Ovary (tissue), 9 donors: Measurements from ENCODE around the gene DUSP16. TPM values are rescaled to one million over a fixed set of nuclear protein-coding genes. Genes with fewer than 3 reads are reported as not detected.
"Not testable (repeated sequence)": the region's sequence is repeated elsewhere in the genome, so short reads cannot be mapped to it uniquely, and the experiment has no call there.

Experiments used
- DNase-seq, 5 donors: peaks; one replicate each; pipeline ENCODE4 v3.0.0-alpha.2; 2019 to 2020
- H3K27ac ChIP-seq, 2 donors: fragments of 200-600 bp; one replicate each; pipeline versions ENCODE4 v1.5.1 to v1.8.0; 2019 to 2022
- H3K27me3 ChIP-seq: fragments of 200-600 bp; one replicate; pipeline ENCODE4 v1.8.0; 2022
- H3K36me3 ChIP-seq: fragments of 200-600 bp; sonication (generic); one replicate; pipeline ENCODE4 v1.5.1; 2019
- H3K4me1 ChIP-seq: one replicate; pipeline ENCODE4 v1.8.1; 2013; ENCODE audit warnings: mild to moderate bottlenecking, moderate library complexity; ENCODE audit not compliant: insufficient read depth
- H3K4me3 ChIP-seq: fragments of 200-600 bp; sonication (generic); one replicate; pipeline ENCODE4 v1.5.1; 2017
- H3K9me3 ChIP-seq, 2 donors: fragments of 200-600 bp in 1 of 2; sonication (generic) in 1 of 2; one replicate each; pipeline versions ENCODE4 v1.5.1 to v1.8.1; 2013 to 2019; ENCODE audit warnings: mild to moderate bottlenecking in 1 of 2, moderate library complexity in 1 of 2
- EP300 ChIP-seq: sonication (generic); formaldehyde crosslinking; IDR thresholded peaks from one replicate; pipeline ENCODE4 v1.6.1; 2017; ENCODE audit warnings: antibody characterized with exemption
- POLR2A ChIP-seq: fragments of 450-650 bp; IDR thresholded peaks from one replicate; pipeline ENCODE4 v1.6.1; 2017; ENCODE audit warnings: antibody characterized with exemption, mild to moderate bottlenecking, moderate library complexity
- WGBS, 3 donors: extraction: QIAGEN DNeasy Blood & Tissue Kit in 1 of 3; methylation state at CpG; one replicate each; pipeline versions ENCODE4 v1.1.5 to v1.1.7; 2013 to 2017; 5-methylcytosine and 5-hydroxymethylcytosine counted together
- intact Hi-C, 4 donors: fragments of 100-400 bp; cut with DNase I; formaldehyde crosslinking; loops; one replicate each; pipeline versions ENCODE4 v1.11.0 to v1.15.1; 2022 to 2023
- polyA plus RNA-seq, 2 donors: library from polyadenylated mRNA; stranded (reverse); fragments of 200-250 nt in 1 of 2; fragments of 350-450 nt in 1 of 2; fragmentation: Illumina TruSeq in 1 of 2; extraction: RNeasy Lipid Tissue Mini Kit (QIAGEN cat#74804) in 1 of 2; gene quantifications; one replicate each; pipeline ENCODE4 v1.2.3, GENCODE V29; 2013 to 2014
- total RNA-seq, 7 donors: library from RNA; depleted of rRNA in 2 of 7; stranded (reverse); fragments of >200 nt in 2 of 7; fragmentation: NEBNext Ultra II Directional in 3 of 7; extraction: Animal tissue kit (Norgen Biotek cat#: 25700) in 3 of 7; gene quantifications; one replicate each; pipeline versions ENCODE4 v1.1.0 to v1.2.4, GENCODE V29; 2016 to 2023
- TF ChIP-seq, protein P1 (sequence below), 3 donors: fragments of 450-650 bp in 2 of 3; fragments of 200-600 bp in 1 of 3; IDR thresholded peaks; one replicate each; pipeline versions ENCODE4 v1.5.1 to v1.8.0; 2016 to 2022; ENCODE audit warnings: antibody characterized with exemption in 3 of 3, mild to moderate bottlenecking in 1 of 3
- donor health status: DM: no; HTN: no; CAD: no; lungs with moderate emphysema.
- donor health status: DM: no; HTN: no; CAD: no.
- donor health status: Bipolar disorder and iron deficiency.
- donor health status: DM: yes; HTN: yes; CAD: no.
- donor health status: DM: no; HTN: no; CAD: no.
- donor health status: DM: yes; HTN: yes; CAD: no.

Gene DUSP16
- total and polyA plus RNA-seq, 9 donors: 12.5 to 54.0 (median 27.3) TPM

DNA sequence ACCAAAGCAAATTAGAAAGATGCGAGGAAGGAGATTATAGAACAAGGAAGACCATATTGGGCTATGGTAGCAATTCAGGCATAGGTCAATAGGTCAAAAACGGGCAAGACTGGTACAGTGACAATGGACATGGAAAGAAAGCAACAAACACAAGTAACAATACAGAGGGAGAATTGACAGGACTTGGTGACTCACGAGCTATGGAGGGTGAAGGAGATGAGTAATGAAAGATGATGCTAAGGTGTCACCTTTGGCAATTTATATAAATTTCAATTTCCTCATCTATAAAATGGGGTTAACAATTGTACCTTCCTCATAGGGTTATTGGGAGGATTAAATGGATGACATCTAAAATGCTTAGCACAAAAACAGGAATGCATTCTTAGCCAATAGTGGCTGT lies 15.1 kb upstream of the DUSP16 start:
- no peaks in the 10 kb centered on the region for H3K27me3 ChIP-seq
- intact Hi-C loops: no loop called here
- no peaks in the 10 kb centered on the region for H3K36me3 ChIP-seq
- WGBS, 3 donors: 83 to 89% (median 86%) methylated on average over 3 of the region's 3 CpGs
- no peaks in the 10 kb centered on the region for H3K9me3 ChIP-seq
- no peak for DNase-seq
- H3K4me3 ChIP-seq: no peak overlapping the region
- no peak overlapping the region for H3K27ac ChIP-seq
- TF ChIP-seq POLR2A (no peak), EP300 (no peak)
- TF ChIP-seq, protein P1, sequence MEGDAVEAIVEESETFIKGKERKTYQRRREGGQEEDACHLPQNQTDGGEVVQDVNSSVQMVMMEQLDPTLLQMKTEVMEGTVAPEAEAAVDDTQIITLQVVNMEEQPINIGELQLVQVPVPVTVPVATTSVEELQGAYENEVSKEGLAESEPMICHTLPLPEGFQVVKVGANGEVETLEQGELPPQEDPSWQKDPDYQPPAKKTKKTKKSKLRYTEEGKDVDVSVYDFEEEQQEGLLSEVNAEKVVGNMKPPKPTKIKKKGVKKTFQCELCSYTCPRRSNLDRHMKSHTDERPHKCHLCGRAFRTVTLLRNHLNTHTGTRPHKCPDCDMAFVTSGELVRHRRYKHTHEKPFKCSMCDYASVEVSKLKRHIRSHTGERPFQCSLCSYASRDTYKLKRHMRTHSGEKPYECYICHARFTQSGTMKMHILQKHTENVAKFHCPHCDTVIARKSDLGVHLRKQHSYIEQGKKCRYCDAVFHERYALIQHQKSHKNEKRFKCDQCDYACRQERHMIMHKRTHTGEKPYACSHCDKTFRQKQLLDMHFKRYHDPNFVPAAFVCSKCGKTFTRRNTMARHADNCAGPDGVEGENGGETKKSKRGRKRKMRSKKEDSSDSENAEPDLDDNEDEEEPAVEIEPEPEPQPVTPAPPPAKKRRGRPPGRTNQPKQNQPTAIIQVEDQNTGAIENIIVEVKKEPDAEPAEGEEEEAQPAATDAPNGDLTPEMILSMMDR (IDR thresholded peaks at IDR 0.05): no peak
- no peaks in the 10 kb centered on the region for H3K4me1 ChIP-seq

DNA sequence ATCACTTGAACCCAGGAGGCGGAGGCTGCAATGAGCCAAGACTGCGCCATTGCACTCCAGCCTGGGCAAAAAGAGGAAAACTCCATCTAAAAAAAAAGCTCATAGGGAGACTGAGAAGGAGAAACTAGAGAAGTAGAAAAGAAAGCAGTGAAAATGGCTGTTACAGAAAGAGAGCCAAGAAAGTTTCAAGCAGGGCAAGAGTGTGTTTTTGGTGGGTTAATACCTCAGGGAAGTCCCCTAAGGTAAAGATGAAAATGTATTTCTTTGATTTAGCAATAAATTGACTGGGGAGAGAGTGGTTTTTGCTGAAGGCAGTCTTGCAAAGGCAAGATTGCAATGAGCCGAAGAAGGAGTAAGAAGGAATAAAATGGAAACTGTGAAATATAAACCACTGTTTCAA lies 10.0 kb upstream of the DUSP16 start:
- Histone ChIP-seq H3K27ac (no peak overlapping the region), H3K9me3 (no peaks in the 10 kb centered on the region), H3K27me3 (no peaks in the 10 kb centered on the region), H3K4me3 (no peak overlapping the region), H3K4me1 (no peaks in the 10 kb centered on the region), H3K36me3 (no peaks in the 10 kb centered on the region)
- intact Hi-C loops: no loop called here
- 69 to 73% (median 70%) methylated on average over 3 of the region's 3 CpGs for WGBS, 3 donors
- DNase-seq: no peak
- no peak for TF ChIP-seq EP300
- TF ChIP-seq, protein P1 (IDR thresholded peaks at IDR 0.05): no peak
- no peak for TF ChIP-seq POLR2A

DNA sequence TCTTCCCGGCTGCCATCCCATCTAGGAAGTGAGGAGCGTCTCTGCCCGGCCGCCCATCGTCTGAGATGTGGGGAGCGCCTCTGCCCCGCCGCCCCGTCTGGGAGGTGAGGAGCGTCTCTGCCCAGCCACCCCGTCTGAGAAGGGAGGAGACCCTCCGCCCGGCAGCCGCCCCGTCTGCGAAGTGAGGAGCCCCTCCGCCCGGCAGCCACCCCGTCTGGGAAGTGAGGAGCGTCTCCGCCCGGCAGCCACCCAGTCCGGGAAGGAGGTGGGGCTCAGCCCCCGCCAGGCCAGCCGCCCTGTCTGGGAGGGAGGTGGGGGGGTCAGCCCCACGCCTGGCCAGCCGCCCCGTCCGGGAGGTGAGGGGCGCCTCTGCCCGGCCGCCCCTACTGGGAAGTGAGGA lies 3.3 kb upstream of the DUSP16 start:
- not testable (repeated sequence) for H3K27me3 ChIP-seq, H3K4me3 ChIP-seq, H3K9me3 ChIP-seq, H3K36me3 ChIP-seq, DNase-seq, H3K27ac ChIP-seq, H3K4me1 ChIP-seq
- intact Hi-C loops: loop anchor here in 3 of 4 donors (10.0 kb wide), 1 partner anchor 191 kb away; no protein-coding TSS in a partner anchor
- WGBS, 3 donors: 95 to 98% (median 98%) methylated on average over 15 to 18 of the region's 32 CpGs

DNA sequence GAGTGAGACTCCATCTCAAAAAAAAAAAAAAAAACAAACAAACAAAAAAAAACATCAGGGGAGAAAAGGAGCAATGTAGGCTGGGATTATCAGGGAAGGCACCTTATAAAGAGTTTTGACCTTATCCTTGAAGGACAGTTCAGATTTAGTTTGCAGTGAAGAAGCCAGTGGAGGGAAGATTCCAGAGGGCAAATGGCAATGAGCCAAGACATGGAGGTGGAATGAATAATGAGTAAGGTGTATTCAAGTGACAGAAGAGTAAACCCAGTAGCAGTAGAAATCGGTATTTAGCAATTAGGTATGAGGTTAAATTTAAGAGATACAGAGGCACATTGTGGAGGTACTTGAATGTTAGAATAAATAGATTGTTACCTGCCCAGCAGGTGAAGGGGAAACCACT lies 2.2 kb upstream of the DUSP16 start:
- Histone ChIP-seq H3K27me3 (no peaks in the 10 kb centered on the region), H3K4me3 (no peak overlapping the region), H3K27ac (no peak overlapping the region), H3K36me3 (no peaks in the 10 kb centered on the region), H3K9me3 (no peaks in the 10 kb centered on the region), H3K4me1 (no peaks in the 10 kb centered on the region)
- 84 to 91% (median 86%) methylated on average over 1 of the region's 1 CpG for WGBS, 3 donors
- DNase-seq: no peak
- intact Hi-C loops: loop anchor here (5.0 to 10.0 kb wide), 4 partner anchors 47 to 190 kb away; partner anchors contain the start of genes CDKN1B (in 2 of the 4) and CREBL2 (in 1 of the 4)
- TF ChIP-seq, protein P1 (IDR thresholded peaks at IDR 0.05): no peak
- TF ChIP-seq EP300 (no peak), POLR2A (no peak)

DNA sequence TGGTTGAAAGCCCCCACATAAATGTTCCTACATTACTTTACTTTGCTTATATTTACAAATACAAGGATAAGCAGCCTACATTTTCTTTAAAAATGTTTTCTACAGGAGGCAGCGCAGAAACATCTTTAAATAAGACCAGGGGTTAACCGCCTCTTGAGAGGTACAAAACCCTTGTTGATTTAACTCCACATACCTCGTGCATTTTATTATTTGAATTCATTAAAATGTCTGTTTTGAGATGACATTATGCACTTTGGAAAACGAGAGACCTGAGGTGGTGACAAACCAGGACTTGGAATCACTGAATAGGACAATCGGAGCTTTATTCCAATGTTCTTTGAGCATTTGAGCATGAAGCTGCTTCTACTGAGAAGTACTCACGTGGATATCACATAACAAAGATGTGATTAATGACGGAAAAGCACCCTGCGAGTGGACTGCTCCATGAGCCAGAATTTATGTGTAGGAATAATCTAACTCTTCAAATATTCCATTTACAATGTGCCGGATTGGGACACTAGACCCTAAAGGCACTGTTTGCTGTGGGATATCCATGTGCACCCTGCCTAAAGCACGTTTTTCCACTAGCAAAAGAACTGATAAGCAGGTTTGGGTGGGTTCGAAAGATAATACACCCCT lies 746 bp upstream of the DUSP16 start:
- peak in 1 of 5 donors; percentile 37 for DNase-seq
- Histone ChIP-seq H3K36me3 (no peaks in the 10 kb centered on the region), H3K4me3 (peak overlapping the region; percentile 52), H3K27ac (peak overlapping the region; percentile 99 to 100), H3K4me1 (no peaks in the 10 kb centered on the region), H3K27me3 (no peaks in the 10 kb centered on the region), H3K9me3 (no peaks in the 10 kb centered on the region)
- TF ChIP-seq EP300 (no peak), POLR2A (no peak)
- TF ChIP-seq, protein P1 (IDR thresholded peaks at IDR 0.05): no peak
- intact Hi-C loops: loop anchor here (5.0 to 10.0 kb wide), 4 partner anchors 49 to 189 kb away; partner anchors contain the start of genes CDKN1B (in 2 of the 4) and CREBL2 (in 1 of the 4)
- 36 to 37% (median 37%) methylated on average over 11 of the region's 11 CpGs for WGBS, 3 donors
